IMR-90 (cell line): ENCODE measurements around the gene TBC1D4. TPM values are rescaled to one million over a fixed set of nuclear protein-coding genes. Genes with fewer than 3 reads are reported as not detected.

Source experiments
- ATAC-seq: fragments of 200-7000 bp; cut with Tn5 transposase; 2 replicates; pipeline ENCODE4 v1.9.1; 2020; ENCODE audit warnings: low read depth, mild to moderate bottlenecking, moderate library complexity
- BruUV-seq: library from RNA; stranded (reverse); fragments of 400-500 nt; replicated peaks from 2 replicates; lab custom pipeline; 2021; lab: Mats Ljungman, UMichigan
- CTCF ChIA-PET: fragments of 300-600 bp; formaldehyde crosslinking; extraction: SDS; loops from one replicate; lab custom pipeline; 2021; ENCODE audit warnings: antibody characterized with exemption; lab: Yijun Ruan, JAX
- POLR2A ChIA-PET: fragments of 300-600 bp; sonication (Branson Sonifier 250); formaldehyde crosslinking; loops from one replicate; lab custom pipeline; 2022; ENCODE audit warnings: antibody characterized with exemption; ENCODE audit not compliant: unreplicated experiment; lab: Charles Lee
- DNase-seq: peaks from one replicate; pipeline ENCODE4 v3.0.0; 2013
- H2AFZ ChIP-seq: replicated peaks from 2 replicates; pipeline ENCODE3; 2013; ENCODE audit warnings: low read length, mild to moderate bottlenecking; ENCODE audit not compliant: poor library complexity
- H2AK5ac ChIP-seq: 2 replicates; pipeline ENCODE4 v1.6.1; 2013; ENCODE audit warnings: low read depth, low read length, inconsistent platforms
- H2AK9ac ChIP-seq: replicated peaks from 2 replicates; pipeline ENCODE3; 2013; ENCODE audit warnings: mild to moderate bottlenecking, low read depth, low read length, moderate library complexity; ENCODE audit not compliant: poor library complexity
- H2BK120ac ChIP-seq: 2 replicates; pipeline ENCODE4 v1.6.1; 2013; ENCODE audit warnings: low read depth, low read length, inconsistent platforms
- H2BK15ac ChIP-seq: 3 replicates; pipeline ENCODE4 v1.6.1; 2013; ENCODE audit warnings: low read depth, low read length, inconsistent platforms
- H2BK20ac ChIP-seq: 2 replicates; pipeline ENCODE4 v1.6.1; 2013; ENCODE audit warnings: low read depth, mild to moderate bottlenecking, inconsistent platforms, low read length, moderate library complexity
- H2BK5ac ChIP-seq: 2 replicates; pipeline ENCODE4 v1.6.1; 2013; ENCODE audit warnings: mild to moderate bottlenecking, low read depth, low read length, inconsistent platforms; ENCODE audit not compliant: poor library complexity, severe bottlenecking
- H3K14ac ChIP-seq: replicated peaks from 2 replicates; pipeline ENCODE4 v1.6.1; 2013; ENCODE audit warnings: low read depth, low read length, inconsistent platforms
- H3K18ac ChIP-seq: 2 replicates; pipeline ENCODE4 v1.6.1; 2013; ENCODE audit warnings: low read depth, low read length, control low read depth
- H3K23ac ChIP-seq: 2 replicates; pipeline ENCODE4 v1.6.1; 2013; ENCODE audit warnings: low read depth, low read length, inconsistent platforms
- H3K27ac ChIP-seq: 2 replicates; pipeline ENCODE4 v1.5.1; 2013; ENCODE audit warnings: mild to moderate bottlenecking, control low read depth, low read length; ENCODE audit not compliant: insufficient read depth
- H3K27me3 ChIP-seq: 2 replicates; pipeline ENCODE4 v1.6.1; 2013; ENCODE audit warnings: low read length; ENCODE audit not compliant: control insufficient read depth, insufficient read depth
- H3K36me3 ChIP-seq: 2 replicates; pipeline ENCODE4 v1.6.1; 2013; ENCODE audit warnings: low read length, mixed read lengths; ENCODE audit not compliant: control insufficient read depth, insufficient read depth
- H3K4ac ChIP-seq: 2 replicates; pipeline ENCODE4 v1.6.1; 2013; ENCODE audit warnings: low read depth, low read length, inconsistent platforms
- H3K4me1 ChIP-seq: 2 replicates; pipeline ENCODE4 v1.6.1; 2013; ENCODE audit warnings: low read length, mixed read lengths; ENCODE audit not compliant: control insufficient read depth, insufficient read depth
- H3K4me2 ChIP-seq: 2 replicates; pipeline ENCODE4 v1.6.1; 2013; ENCODE audit warnings: low read depth, mild to moderate bottlenecking, control low read depth, low read length, moderate library complexity
- H3K4me3 ChIP-seq: 2 replicates; pipeline ENCODE4 v1.5.1; 2013; ENCODE audit warnings: low read depth, mild to moderate bottlenecking, control low read depth, low read length, moderate library complexity; ENCODE audit not compliant: insufficient read depth
- H3K56ac ChIP-seq: 2 replicates; pipeline ENCODE4 v1.6.1; 2013; ENCODE audit warnings: low read length, inconsistent platforms; ENCODE audit not compliant: insufficient read depth; ENCODE audit errors: extremely low read depth
- H3K79me1 ChIP-seq, 2 experiments: 2 replicates each; pipeline ENCODE4 v1.6.1; 2013; ENCODE audit warnings: low read length in 2 of 2, inconsistent platforms in 1 of 2, low read depth in 1 of 2
- H3K9ac ChIP-seq: 2 replicates; pipeline ENCODE4 v1.6.1; 2013; ENCODE audit warnings: low read depth, low read length, control low read depth
- H3K9me1 ChIP-seq: 2 replicates; pipeline ENCODE4 v1.6.1; 2013; ENCODE audit warnings: low read length, inconsistent platforms; ENCODE audit not compliant: insufficient read depth
- H3K9me3 ChIP-seq: 2 replicates; pipeline ENCODE4 v1.6.1; 2013; ENCODE audit warnings: low read length; ENCODE audit not compliant: control insufficient read depth, insufficient read depth
- H4K20me1 ChIP-seq: 2 replicates; pipeline ENCODE4 v1.6.1; 2013; ENCODE audit warnings: low read length, inconsistent platforms; ENCODE audit not compliant: insufficient read depth
- H4K5ac ChIP-seq: 2 replicates; pipeline ENCODE4 v1.6.1; 2013; ENCODE audit warnings: mild to moderate bottlenecking, low read depth, low read length, control low read depth
- H4K8ac ChIP-seq, 2 experiments: 2 replicates each; pipeline ENCODE4 v1.6.1; 2013; ENCODE audit warnings: low read depth in 2 of 2, low read length in 2 of 2, control low read depth in 1 of 2, inconsistent platforms in 1 of 2
- H4K91ac ChIP-seq: 2 replicates; pipeline ENCODE4 v1.6.1; 2013; ENCODE audit warnings: low read depth, low read length, inconsistent platforms; ENCODE audit not compliant: insufficient read depth
- BHLHE40 ChIP-seq: fragments of 150-350 bp; IDR thresholded peaks from 2 replicates; pipeline ENCODE4 v1.6.1; 2016; ENCODE audit warnings: mild to moderate bottlenecking, low read depth, low read length
- CEBPB ChIP-seq: IDR thresholded peaks from 2 replicates; pipeline ENCODE4 v1.6.1; 2012; ENCODE audit warnings: low read depth, low read length, improper control_type of control experiment
- CHD1 ChIP-seq: IDR thresholded peaks from 2 replicates; pipeline ENCODE4 v1.6.1; 2012; ENCODE audit warnings: low read depth, low read length, improper control_type of control experiment
- MXI1 ChIP-seq: IDR thresholded peaks from 2 replicates; pipeline ENCODE4 v1.6.1; 2012; ENCODE audit warnings: low read depth, mild to moderate bottlenecking, low read length, moderate library complexity, borderline replicate concordance
- NFE2L2 ChIP-seq: fragments of 150-350 bp; IDR thresholded peaks from 2 replicates; pipeline ENCODE4 v1.6.1; 2016; ENCODE audit warnings: low read depth, mild to moderate bottlenecking, low read length
- POLR2A ChIP-seq: IDR thresholded peaks from 2 replicates; pipeline ENCODE4 v1.6.1; 2012; ENCODE audit warnings: mild to moderate bottlenecking, low read depth, low read length
- RCOR1 ChIP-seq: IDR thresholded peaks from 2 replicates; pipeline ENCODE4 v1.6.1; 2012; ENCODE audit warnings: mild to moderate bottlenecking, low read length, improper control_type of control experiment; ENCODE audit not compliant: insufficient replicate concordance
- RFX5 ChIP-seq: IDR thresholded peaks from 2 replicates; pipeline ENCODE4 v1.8.0; 2012; ENCODE audit warnings: low read depth, mild to moderate bottlenecking, low read length, moderate library complexity
- SMC3 ChIP-seq: fragments of 150-350 bp; IDR thresholded peaks from 2 replicates; pipeline ENCODE4 v1.6.1; 2016; ENCODE audit warnings: low read depth, mild to moderate bottlenecking, antibody characterized with exemption, low read length, moderate library complexity
- USF2 ChIP-seq: fragments of 150-350 bp; IDR thresholded peaks from 2 replicates; pipeline ENCODE4 v1.6.1; 2017; ENCODE audit warnings: mild to moderate bottlenecking, antibody characterized with exemption, low read length, low read depth
- WGBS, 2 experiments: methylation state at CpG; one replicate each; pipeline versions ENCODE4 v1.1.5 to v1.1.7; 2013; ENCODE audit warnings: missing lambda C conversion rate in 2 of 2; ENCODE audit not compliant: insufficient read length in 1 of 2; ENCODE audit errors: extremely low coverage in 2 of 2; 5-methylcytosine and 5-hydroxymethylcytosine counted together
- dilution Hi-C: fragments of 300-500 bp; cut with HindIII; formaldehyde crosslinking; loops from one replicate; pipeline ENCODE4 v1.14.3; 2018; ENCODE audit warnings: low sequenced_read_pairs; ENCODE audit not compliant: unreplicated experiment
- in situ Hi-C: fragments of 300-500 bp; cut with MboI; formaldehyde crosslinking; loops from 3 replicates; pipeline ENCODE4 v1.14.3; 2019; ENCODE audit warnings: low sequenced_read_pairs, inconsistent platforms, mixed read lengths
- intact Hi-C: fragments of 100-400 bp; cut with micrococcal nuclease; formaldehyde crosslinking; loops from 2 replicates; pipeline ENCODE4 v1.10.0; 2022
- polyA plus RNA-seq, 3 experiments: library from polyadenylated mRNA; depleted of rRNA; stranded (reverse); fragments of >200 nt; gene quantifications; 2 replicates each; pipeline ENCODE4 v1.2.3, GENCODE V29; 2012; ENCODE audit warnings: low replicate concordance in 1 of 3
- total RNA-seq: library from RNA; depleted of rRNA; stranded (reverse); fragments of >200 nt; gene quantifications from 2 replicates; pipeline ENCODE4 v1.2.3, GENCODE V29; 2012

The TBC1D4 gene
- total and polyA plus RNA-seq, 2 of the 4 experiments (the other 2 are of a cell fraction) = 7.5 to 22.8 TPM

GRCh38 chr13:75417012-75417384 is 65.0 kb downstream of the TBC1D4 start:
- intact Hi-C loops (loop anchor here (5.0 kb wide), 1 partner anchor 35 kb away; no protein-coding TSS in a partner anchor), in situ Hi-C loops (no loop called here), dilution Hi-C loops (no loop called here)
- Histone ChIP-seq H3K27ac (no peak overlapping the region), H3K9me1 (peaks cover 15% of the 10 kb centered on the region), H2BK15ac (no peak overlapping the region), H3K56ac (no peak overlapping the region), H3K4me3 (no peak overlapping the region), H2BK20ac (0 out of 2 replicates have a peak overlapping the region, but pooled peaks have one; percentile 20), H4K91ac (peak overlapping the region; percentile 34; the same call in 1 of the 2 replicates), H2BK5ac (no peak overlapping the region), H3K4me1 (peaks cover 11% of the 10 kb centered on the region), H3K4me2 (no peak overlapping the region), H3K27me3 (no peaks in the 10 kb centered on the region), H3K14ac (peak overlapping the region; percentile 55), H3K4ac (no peak overlapping the region), H2AFZ (peak overlapping the region; percentile 5), H4K5ac (no peak overlapping the region), H4K8ac (no peak overlapping the region), H2AK5ac (peak overlapping the region; percentile 10), H3K36me3 (no peaks in the 10 kb centered on the region), H3K9ac (no peak overlapping the region), H3K9me3 (no peaks in the 10 kb centered on the region), H2AK9ac (peak overlapping the region; percentile 60), H3K23ac (peak overlapping the region; percentile 60), H3K18ac (no peak overlapping the region), H3K79me1 (peaks cover 12 to 20% of the 10 kb centered on the region in 2 experiments), H4K20me1 (no peaks in the 10 kb centered on the region), H2BK120ac (peak overlapping the region; percentile 6; the same call in 1 of the 2 replicates)
- ChIA-PET POLR2A (no interaction called here), CTCF (no interaction called here)
- TF ChIP-seq RFX5 (no peak), RCOR1 (no peak), BHLHE40 (no peak), CEBPB (no peak), MXI1 (no peak), POLR2A (no peak), SMC3 (no peak), NFE2L2 (no peak), USF2 (no peak), CHD1 (no peak)
- ATAC-seq (no peak), DNase-seq (no peak)
- 93% methylated on average over 2 of the region's 6 CpGs; no CpG with 5 or more reads in 1 of the 2 experiments for WGBS, 2 experiments
- no TSS peak for BruUV-seq
